H9 (cell line): ENCODE data around the gene RYR3. TPM values are rescaled to one million over a fixed set of nuclear protein-coding genes. Genes with fewer than 3 reads are reported as not detected.

Experiments
- DNase-seq: peaks from one replicate; pipeline ENCODE4 v3.0.0-alpha.2; 2017
- H2AFZ ChIP-seq: one replicate; pipeline ENCODE4 v1.6.1; 2013; ENCODE audit warnings: mild to moderate bottlenecking, low read length, control low read depth, moderate library complexity
- H2AK5ac ChIP-seq: 2 replicates; pipeline ENCODE4 v1.6.1; 2013; ENCODE audit warnings: low read length, control low read depth, mixed read lengths; ENCODE audit not compliant: insufficient read length
- H2BK120ac ChIP-seq: one replicate; pipeline ENCODE4 v1.6.1; 2013; ENCODE audit warnings: low read depth, mild to moderate bottlenecking, low read length, control low read depth, inconsistent platforms; ENCODE audit not compliant: poor library complexity, severe bottlenecking
- H2BK12ac ChIP-seq: 2 replicates; pipeline ENCODE4 v1.6.1; 2013; ENCODE audit warnings: low read length, control low read depth, mixed read lengths, low read depth; ENCODE audit not compliant: insufficient read length
- H2BK15ac ChIP-seq: 2 replicates; pipeline ENCODE4 v1.6.1; 2013; ENCODE audit warnings: low read depth, low read length, control low read depth
- H2BK20ac ChIP-seq: one replicate; pipeline ENCODE4 v1.6.1; 2013; ENCODE audit warnings: low read depth, mild to moderate bottlenecking, low read length, control low read depth, inconsistent platforms; ENCODE audit not compliant: poor library complexity, severe bottlenecking
- H2BK5ac ChIP-seq: 2 replicates; pipeline ENCODE4 v1.6.1; 2013; ENCODE audit warnings: low read length, control low read depth, mixed read lengths; ENCODE audit not compliant: insufficient read length
- H3K14ac ChIP-seq: 2 replicates; pipeline ENCODE4 v1.6.1; 2013; ENCODE audit warnings: low read length, control low read depth; ENCODE audit not compliant: insufficient read depth
- H3K18ac ChIP-seq: 2 replicates; pipeline ENCODE4 v1.6.1; 2013; ENCODE audit warnings: low read depth, mild to moderate bottlenecking, mixed read lengths, low read length, control low read depth; ENCODE audit not compliant: insufficient read length
- H3K23ac ChIP-seq: 2 replicates; pipeline ENCODE4 v1.6.1; 2013; ENCODE audit warnings: low read length, control low read depth, mixed read lengths, low read depth; ENCODE audit not compliant: insufficient read length
- H3K23me2 ChIP-seq: 2 replicates; pipeline ENCODE4 v1.6.1; 2013; ENCODE audit warnings: low read depth, mild to moderate bottlenecking, mixed read lengths, low read length, control low read depth; ENCODE audit not compliant: insufficient read length, poor library complexity, severe bottlenecking
- H3K27ac ChIP-seq: 2 replicates; pipeline ENCODE4 v1.5.1; 2013; ENCODE audit warnings: low read length, control low read depth, mixed read lengths, low read depth; ENCODE audit not compliant: insufficient read length
- H3K27me3 ChIP-seq: 2 replicates; pipeline ENCODE4 v1.6.1; 2013; ENCODE audit warnings: low read length, control low read depth, inconsistent platforms; ENCODE audit not compliant: insufficient read depth
- H3K4ac ChIP-seq: 2 replicates; pipeline ENCODE4 v1.6.1; 2013; ENCODE audit warnings: low read depth, mild to moderate bottlenecking, control low read depth, inconsistent platforms, low read length, moderate library complexity
- H3K4me1 ChIP-seq: 2 replicates; pipeline ENCODE4 v1.6.1; 2013; ENCODE audit warnings: low read length, control low read depth, inconsistent platforms; ENCODE audit not compliant: insufficient read depth
- H3K4me2 ChIP-seq: 2 replicates; pipeline ENCODE4 v1.6.1; 2013; ENCODE audit warnings: low read length, control low read depth, mixed read lengths; ENCODE audit not compliant: insufficient read length, insufficient read depth
- H3K56ac ChIP-seq: 2 replicates; pipeline ENCODE4 v1.6.1; 2013; ENCODE audit warnings: low read depth, mild to moderate bottlenecking, mixed read lengths, low read length, control low read depth; ENCODE audit not compliant: insufficient read length
- H3K79me1 ChIP-seq: 2 replicates; pipeline ENCODE4 v1.6.1; 2013; ENCODE audit warnings: low read depth, mild to moderate bottlenecking, moderate library complexity, low read length, control low read depth, inconsistent platforms; ENCODE audit not compliant: insufficient read depth, poor library complexity, severe bottlenecking
- H3K79me2 ChIP-seq: 2 replicates; pipeline ENCODE4 v1.6.1; 2013; ENCODE audit warnings: low read length, control low read depth, inconsistent platforms; ENCODE audit not compliant: insufficient read depth
- H3K9ac ChIP-seq: 2 replicates; pipeline ENCODE4 v1.6.1; 2013; ENCODE audit warnings: low read length, control low read depth, mixed read lengths; ENCODE audit not compliant: insufficient read length; ENCODE audit errors: extremely low read depth
- H3K9me3 ChIP-seq: one replicate; pipeline ENCODE4 v1.6.1; 2013; ENCODE audit warnings: low read depth, low read length, inconsistent platforms; ENCODE audit not compliant: control insufficient read depth
- H3T11ph ChIP-seq: one replicate; pipeline ENCODE4 v1.6.1; 2013; ENCODE audit warnings: mild to moderate bottlenecking, low read length, control low read depth, inconsistent platforms
- H4K20me1 ChIP-seq: one replicate; pipeline ENCODE4 v1.6.1; 2013; ENCODE audit not compliant: control insufficient read depth, insufficient read length, insufficient read depth
- H4K5ac ChIP-seq: 2 replicates; pipeline ENCODE4 v1.6.1; 2013; ENCODE audit warnings: low read depth, mild to moderate bottlenecking, mixed read lengths, low read length, control low read depth; ENCODE audit not compliant: insufficient read length
- H4K8ac ChIP-seq: replicated peaks from 2 replicates; pipeline ENCODE4 v1.6.1; 2013; ENCODE audit warnings: low read length, control low read depth, mixed read lengths, low read depth; ENCODE audit not compliant: insufficient read length
- H4K91ac ChIP-seq: 2 replicates; pipeline ENCODE4 v1.6.1; 2013; ENCODE audit warnings: low read depth, mild to moderate bottlenecking, moderate library complexity, mixed read lengths, low read length, control low read depth; ENCODE audit not compliant: insufficient read length
- H3K27ac Mint-ChIP-seq, 3 experiments: 2 replicates in 2 of 3; 3 replicates in 1 of 3; pipeline ENCODE4 v1.8.0; 2020 to 2021; ENCODE audit warnings: mixed read lengths in 3 of 3, mild to moderate bottlenecking in 1 of 3, moderate library complexity in 1 of 3
- H3K27me3 Mint-ChIP-seq: 2 replicates; pipeline ENCODE4 v1.8.0; 2021; ENCODE audit warnings: low read depth, mild to moderate bottlenecking, moderate library complexity, mixed read lengths
- H3K36me3 Mint-ChIP-seq, 3 experiments: 2 replicates in 2 of 3; 3 replicates in 1 of 3; pipeline ENCODE4 v1.8.0; 2020 to 2021; ENCODE audit warnings: low read depth in 3 of 3, mixed read lengths in 3 of 3; ENCODE audit not compliant: insufficient read depth in 1 of 3
- H3K4me1 Mint-ChIP-seq, 2 experiments: 2 replicates each; pipeline ENCODE4 v1.8.0; 2020; ENCODE audit warnings: mixed read lengths in 2 of 2
- H3K4me3 Mint-ChIP-seq, 2 experiments: 2 replicates in 1 of 2; 3 replicates in 1 of 2; pipeline ENCODE4 v1.8.0; 2020 to 2021; ENCODE audit warnings: mild to moderate bottlenecking in 2 of 2, mixed read lengths in 2 of 2, moderate library complexity in 1 of 2
- H3K9me3 Mint-ChIP-seq, 2 experiments: 2 replicates in 1 of 2; 3 replicates in 1 of 2; pipeline ENCODE4 v1.8.0; 2020; ENCODE audit warnings: mild to moderate bottlenecking in 2 of 2, mixed read lengths in 2 of 2, moderate library complexity in 1 of 2
- CTCF ChIP-seq: fragments of 200-600 bp; sonication (generic); conservative IDR thresholded peaks from 3 replicates; pipeline ENCODE4 v1.8.0; 2021; ENCODE audit warnings: antibody characterized with exemption, mild to moderate bottlenecking
- WGBS: extraction: QIAGEN DNeasy Blood & Tissue Kit; methylation state at CpG from one replicate; pipeline ENCODE4 v1.1.7; 2013; ENCODE audit warnings: missing lambda C conversion rate, low lambda C conversion rate, mixed read lengths; ENCODE audit not compliant: insufficient read length; ENCODE audit errors: extremely low coverage; 5-methylcytosine and 5-hydroxymethylcytosine counted together
- total RNA-seq: library from RNA; stranded (reverse); gene quantifications from 2 replicates; pipeline ENCODE4 v1.2.1, GENCODE V29; 2021

The RYR3 gene
- total RNA-seq, 1 experiment from 2014 or later = 0.85 TPM

- Histone ChIP-seq H2BK120ac (no peak overlapping the region), H3K27me3 (no peaks in the 10 kb centered on the region), H4K8ac (no peak overlapping the region), H2AFZ (no peak overlapping the region), H2AK5ac (no peak overlapping the region), H3T11ph (no peak overlapping the region), H2BK20ac (no peak overlapping the region), H2BK15ac (no peak overlapping the region), H2BK12ac (no peak overlapping the region), H3K18ac (no peak overlapping the region), H4K20me1 (no peaks in the 10 kb centered on the region), H4K5ac (no peak overlapping the region), H3K4me1 (no peaks in the 10 kb centered on the region), H4K91ac (no peak overlapping the region), H3K9me3 (no peaks in the 10 kb centered on the region), H2BK5ac (no peak overlapping the region), H3K4me2 (no peak overlapping the region), H3K23ac (no peak overlapping the region), H3K79me1 (no peaks in the 10 kb centered on the region), H3K14ac (no peak overlapping the region), H3K4ac (no peak overlapping the region), H3K23me2 (no peaks in the 10 kb centered on the region), H3K9ac (no peak overlapping the region), H3K56ac (no peak overlapping the region), H3K27ac (no peak overlapping the region), H3K79me2 (no peaks in the 10 kb centered on the region)
- no CpG with 5 or more reads among the region's 7 CpGs for WGBS
- DNase-seq = no peak
- TF ChIP-seq CTCF = no peak
- H3K9me3 Mint-ChIP-seq = no peaks in the 10 kb centered on the region
- no peaks in the 10 kb centered on the region for H3K36me3 Mint-ChIP-seq
- H3K4me3 Mint-ChIP-seq = no peak overlapping the region
- no peak overlapping the region for H3K27ac Mint-ChIP-seq
- no peaks in the 10 kb centered on the region for H3K27me3 Mint-ChIP-seq
- H3K4me1 Mint-ChIP-seq = peaks cover 8 to 18% of the 10 kb centered on the region in 2 experiments
These were observed 85.1 kb downstream of the RYR3 start for GRCh38 chr15:33395846-33396245.
